ENCODE measurements around the gene CNTN4.

CNTN4 gene

DNA sequence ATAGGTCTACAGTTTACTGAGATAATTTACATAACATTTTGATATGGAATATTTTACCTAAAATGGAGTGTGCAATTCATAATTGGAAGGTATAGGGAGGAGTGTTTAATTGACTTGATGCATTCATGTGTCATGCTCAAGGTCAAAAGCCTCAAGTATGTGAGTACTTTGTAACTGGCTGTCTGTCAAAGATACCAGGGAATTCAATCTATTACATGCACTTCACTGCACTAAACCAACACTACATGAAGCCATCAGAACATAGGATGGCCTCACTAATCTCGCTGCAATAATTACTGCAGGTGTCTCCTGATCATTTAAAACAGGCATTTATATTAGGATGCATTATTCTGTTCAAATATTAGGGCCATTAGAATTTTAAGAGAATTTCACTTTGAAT is 367.2 kb downstream of the CNTN4 start:
- H3K4me1 ChIP-seq (ENCODE audit: low read length) = no peaks in the 10 kb centered on the region
- no peak overlapping the region for H3K4me3 ChIP-seq (ENCODE audit: low read length)
- no peaks in the 10 kb centered on the region for H3K79me2 ChIP-seq (ENCODE audit: low read length)
- no peak for TF ChIP-seq EZH2phosphoT487 (IDR thresholded peaks at IDR 0.05; ENCODE audit: low read length)
- TF ChIP-seq, protein P1, sequence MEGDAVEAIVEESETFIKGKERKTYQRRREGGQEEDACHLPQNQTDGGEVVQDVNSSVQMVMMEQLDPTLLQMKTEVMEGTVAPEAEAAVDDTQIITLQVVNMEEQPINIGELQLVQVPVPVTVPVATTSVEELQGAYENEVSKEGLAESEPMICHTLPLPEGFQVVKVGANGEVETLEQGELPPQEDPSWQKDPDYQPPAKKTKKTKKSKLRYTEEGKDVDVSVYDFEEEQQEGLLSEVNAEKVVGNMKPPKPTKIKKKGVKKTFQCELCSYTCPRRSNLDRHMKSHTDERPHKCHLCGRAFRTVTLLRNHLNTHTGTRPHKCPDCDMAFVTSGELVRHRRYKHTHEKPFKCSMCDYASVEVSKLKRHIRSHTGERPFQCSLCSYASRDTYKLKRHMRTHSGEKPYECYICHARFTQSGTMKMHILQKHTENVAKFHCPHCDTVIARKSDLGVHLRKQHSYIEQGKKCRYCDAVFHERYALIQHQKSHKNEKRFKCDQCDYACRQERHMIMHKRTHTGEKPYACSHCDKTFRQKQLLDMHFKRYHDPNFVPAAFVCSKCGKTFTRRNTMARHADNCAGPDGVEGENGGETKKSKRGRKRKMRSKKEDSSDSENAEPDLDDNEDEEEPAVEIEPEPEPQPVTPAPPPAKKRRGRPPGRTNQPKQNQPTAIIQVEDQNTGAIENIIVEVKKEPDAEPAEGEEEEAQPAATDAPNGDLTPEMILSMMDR (IDR thresholded peaks at IDR 0.05; ENCODE audit: low read length) = no peak
- TF ChIP-seq EZH2 (optimal IDR thresholded peaks at IDR 0.05; ENCODE audit: low read depth, low read length) = no peak
- H3F3A ChIP-seq (ENCODE audit: insufficient read depth, low read length) = no peaks in the 10 kb centered on the region
- H3K27me3 ChIP-seq (replicated peaks; ENCODE audit: insufficient read depth, low read length) = no peaks in the 10 kb centered on the region
- H3K36me3 ChIP-seq (replicated peaks; ENCODE audit: insufficient read depth, low read length) = no peaks in the 10 kb centered on the region
- H3K9ac ChIP-seq (ENCODE audit: low read length) = no peak overlapping the region
- no peaks in the 10 kb centered on the region for H3K9me2 ChIP-seq (replicated peaks; ENCODE audit: insufficient read depth, low read length)
- no peak overlapping the region for H3K27ac ChIP-seq (ENCODE audit: low read length)
- H3K9me3 ChIP-seq (replicated peaks; ENCODE audit: insufficient read depth, low read length) = no peaks in the 10 kb centered on the region
- H4K20me1 ChIP-seq (ENCODE audit: insufficient read depth, low read length) = no peaks in the 10 kb centered on the region
- H3K4me2 ChIP-seq (ENCODE audit: low read depth, low read length) = no peak overlapping the region
- H2AFZ ChIP-seq (ENCODE audit: low read length) = no peak overlapping the region
- DNase-seq = no peak

DNA sequence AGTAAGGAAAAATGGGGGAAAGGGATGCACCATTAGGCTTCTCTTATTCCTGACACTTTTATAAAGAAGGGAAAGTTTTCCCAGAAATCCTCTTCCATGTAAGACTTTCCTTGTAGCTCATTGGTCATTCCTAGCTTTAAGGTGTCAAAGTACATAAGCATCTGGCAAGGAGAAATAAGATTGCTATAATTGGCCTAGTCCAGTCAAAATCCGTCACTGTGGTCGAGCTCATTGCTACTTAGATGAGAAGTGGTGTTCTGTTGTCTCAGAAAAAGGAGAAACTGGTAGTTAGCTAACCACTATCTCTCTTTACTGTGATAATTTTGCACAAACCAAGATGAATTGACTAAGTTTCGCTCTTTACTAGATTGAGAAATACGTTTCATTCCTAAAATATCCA is 370.1 kb downstream of the CNTN4 start:
- Histone ChIP-seq H3K4me2 (ENCODE audit: low read depth, low read length) (no peak overlapping the region), H3K36me3 (replicated peaks; ENCODE audit: insufficient read depth, low read length) (no peaks in the 10 kb centered on the region)

DNA sequence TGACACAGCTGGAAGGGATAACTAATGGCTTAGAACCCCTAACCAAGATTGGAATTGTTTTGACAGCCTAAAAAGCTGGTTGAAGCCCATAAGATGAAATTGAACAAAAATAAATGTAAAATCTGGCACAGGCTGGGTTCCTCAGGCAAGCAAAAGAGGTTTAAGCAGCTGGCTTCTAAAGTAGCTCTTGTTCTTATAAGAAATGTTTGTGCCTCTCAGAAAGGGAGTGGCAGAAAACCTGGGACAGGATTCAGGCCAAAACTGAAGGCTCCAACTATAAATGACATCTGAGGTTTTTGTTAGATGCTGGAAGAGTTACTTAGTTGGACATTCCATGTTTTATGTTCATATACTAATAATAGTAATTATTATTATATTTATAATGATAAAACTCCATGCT is 378.3 kb downstream of the CNTN4 start:
- H4K20me1 ChIP-seq (ENCODE audit: insufficient read depth, low read length) = no peaks in the 10 kb centered on the region
- H3K27ac ChIP-seq (ENCODE audit: low read length) = no peak overlapping the region
- no peaks in the 10 kb centered on the region for H3K79me2 ChIP-seq (ENCODE audit: low read length)
- H3K27me3 ChIP-seq (replicated peaks; ENCODE audit: insufficient read depth, low read length) = no peaks in the 10 kb centered on the region
- H3K4me2 ChIP-seq (ENCODE audit: low read depth, low read length) = no peak overlapping the region
- H3K4me1 ChIP-seq (ENCODE audit: low read length) = no peaks in the 10 kb centered on the region
- no peak overlapping the region for H3K4me3 ChIP-seq (ENCODE audit: low read length)
- no peaks in the 10 kb centered on the region for H3K9me3 ChIP-seq (replicated peaks; ENCODE audit: insufficient read depth, low read length)
- no peak for DNase-seq
- no peak overlapping the region for H3K9ac ChIP-seq (ENCODE audit: low read length)
- no peak overlapping the region for H2AFZ ChIP-seq (ENCODE audit: low read length)
- H3K36me3 ChIP-seq (replicated peaks; ENCODE audit: insufficient read depth, low read length) = no peaks in the 10 kb centered on the region
- TF ChIP-seq EZH2 (optimal IDR thresholded peaks at IDR 0.05; ENCODE audit: low read depth, low read length) (no peak), EZH2phosphoT487 (IDR thresholded peaks at IDR 0.05; ENCODE audit: low read length) (no peak)
- TF ChIP-seq, protein P1 (IDR thresholded peaks at IDR 0.05; ENCODE audit: low read length) = no peak
- no peaks in the 10 kb centered on the region for H3F3A ChIP-seq (ENCODE audit: insufficient read depth, low read length)
- no peaks in the 10 kb centered on the region for H3K9me2 ChIP-seq (replicated peaks; ENCODE audit: insufficient read depth, low read length)

More for the DNA sequence above, 370.1 kb downstream of the CNTN4 start:
- no peaks in the 10 kb centered on the region for H3K9me2 ChIP-seq (replicated peaks; ENCODE audit: insufficient read depth, low read length)
- H3K27ac ChIP-seq (ENCODE audit: low read length) = no peak overlapping the region
- no peaks in the 10 kb centered on the region for H3K9me3 ChIP-seq (replicated peaks; ENCODE audit: insufficient read depth, low read length)
- TF ChIP-seq EZH2 (optimal IDR thresholded peaks at IDR 0.05; ENCODE audit: low read depth, low read length) = no peak
- TF ChIP-seq, protein P1 (IDR thresholded peaks at IDR 0.05; ENCODE audit: low read length) = no peak
- no peak for TF ChIP-seq EZH2phosphoT487 (IDR thresholded peaks at IDR 0.05; ENCODE audit: low read length)
- no peak for DNase-seq
- no peak overlapping the region for H3K4me3 ChIP-seq (ENCODE audit: low read length)
- no peak overlapping the region for H2AFZ ChIP-seq (ENCODE audit: low read length)
- no peaks in the 10 kb centered on the region for H3K79me2 ChIP-seq (ENCODE audit: low read length)
- H3F3A ChIP-seq (ENCODE audit: insufficient read depth, low read length) = no peaks in the 10 kb centered on the region
- no peaks in the 10 kb centered on the region for H4K20me1 ChIP-seq (ENCODE audit: insufficient read depth, low read length)
- H3K27me3 ChIP-seq (replicated peaks; ENCODE audit: insufficient read depth, low read length) = no peaks in the 10 kb centered on the region
- H3K4me1 ChIP-seq (ENCODE audit: low read length) = no peaks in the 10 kb centered on the region
- H3K9ac ChIP-seq (ENCODE audit: low read length) = no peak overlapping the region
